Central memory CD8-positive, alpha-beta T cell (primary cell): Measurements from ENCODE around the gene KCNH8.
"Not testable (repeated sequence)": the region's sequence is repeated elsewhere in the genome, so short reads cannot be mapped to it uniquely, and the experiment has no call there.

Experiments
- ATAC-seq: fragments of 150-1000 bp; cut with Tn5 transposase; replicated peaks from 2 replicates; pipeline ENCODE4 v1.10.0; 2022; ENCODE audit warnings: mild to moderate bottlenecking, moderate FRiP score, moderate number of reproducible peaks; ENCODE audit not compliant: poor library complexity, severe bottlenecking; ENCODE audit errors: extremely low read depth
- DNase-seq, 2 donors: peaks; one replicate each; pipeline ENCODE4 v3.0.0; 2021; ENCODE audit warnings: low spot score in 2 of 2
- H3K27ac Mint-ChIP-seq: one replicate; pipeline ENCODE4 v1.8.0; 2022; ENCODE audit warnings: low read depth, mild to moderate bottlenecking, moderate library complexity, mixed read lengths
- H3K27me3 Mint-ChIP-seq: one replicate; pipeline ENCODE4 v1.8.0; 2022; ENCODE audit warnings: mixed read lengths
- H3K36me3 Mint-ChIP-seq: one replicate; pipeline ENCODE4 v1.8.0; 2022; ENCODE audit warnings: mild to moderate bottlenecking, moderate library complexity, mixed read lengths; ENCODE audit not compliant: insufficient read depth
- H3K4me1 Mint-ChIP-seq: one replicate; pipeline ENCODE4 v1.8.0; 2022; ENCODE audit warnings: mixed read lengths
- H3K4me3 Mint-ChIP-seq: one replicate; pipeline ENCODE4 v1.8.0; 2022; ENCODE audit warnings: mild to moderate bottlenecking, moderate library complexity, mixed read lengths
- H3K9me3 Mint-ChIP-seq: one replicate; pipeline ENCODE4 v1.8.0; 2022; ENCODE audit warnings: mixed read lengths

The KCNH8 gene

DNA sequence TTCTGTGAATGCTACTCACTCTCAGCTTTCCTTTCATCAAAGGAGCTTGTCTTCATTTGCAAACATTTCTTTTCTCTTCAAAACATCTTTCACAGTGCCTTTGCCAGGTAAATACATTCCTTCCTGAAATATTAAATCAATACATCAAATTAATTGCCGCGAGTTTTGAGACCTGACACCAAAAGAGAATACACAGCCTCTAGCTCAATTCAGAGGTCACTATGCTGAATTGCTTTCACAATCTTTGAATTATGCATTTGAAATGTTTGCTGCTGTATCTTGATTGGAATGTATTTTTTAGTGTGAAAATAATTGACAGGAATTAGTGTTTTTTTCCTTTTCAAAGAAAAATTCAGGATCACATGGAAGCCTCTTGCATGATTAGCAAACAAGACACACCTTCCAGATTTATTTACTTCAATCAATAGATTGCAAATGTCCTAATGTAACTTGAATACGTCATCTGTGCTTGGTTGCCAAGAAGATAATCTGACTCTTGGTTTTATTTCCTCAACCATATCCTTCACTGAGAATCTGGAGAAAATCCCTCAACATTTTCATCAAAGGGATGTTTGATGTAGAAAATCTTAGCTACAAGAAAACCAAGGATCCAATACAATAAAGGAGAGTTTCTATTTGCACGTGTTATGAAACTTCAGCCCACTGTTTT, 83.6 kb downstream of the KCNH8 start:
- H3K36me3 Mint-ChIP-seq, result no peaks in the 10 kb centered on the region
- H3K9me3 Mint-ChIP-seq, result no peaks in the 10 kb centered on the region
- DNase-seq (no peak), ATAC-seq (no peak)
- H3K4me1 Mint-ChIP-seq, result no peaks in the 10 kb centered on the region
- H3K27me3 Mint-ChIP-seq, result no peaks in the 10 kb centered on the region
- H3K4me3 Mint-ChIP-seq, result no peak overlapping the region
- H3K27ac Mint-ChIP-seq, result no peak overlapping the region

DNA sequence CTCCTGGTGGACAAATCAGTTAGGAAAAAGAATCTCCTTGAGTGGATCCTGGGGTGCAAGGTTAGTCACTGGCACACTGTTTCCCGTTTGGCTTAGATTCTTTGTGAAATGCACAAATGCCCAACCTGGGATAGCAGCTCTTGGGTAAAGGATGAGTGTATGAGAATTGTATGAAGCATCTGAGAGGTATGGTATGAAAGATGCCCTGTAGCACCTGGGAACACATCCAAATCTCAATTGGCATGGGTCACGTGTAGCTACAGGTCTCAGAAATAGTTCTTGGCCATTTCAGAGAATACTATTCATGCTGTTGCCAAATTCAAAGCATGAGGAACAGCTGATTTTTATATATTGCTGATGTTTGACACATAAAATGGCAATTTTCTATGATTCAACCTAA, 84.3 kb downstream of the KCNH8 start:
- no peaks in the 10 kb centered on the region for H3K36me3 Mint-ChIP-seq
- no peak for DNase-seq
- no peaks in the 10 kb centered on the region for H3K4me1 Mint-ChIP-seq
- no peak overlapping the region for H3K27ac Mint-ChIP-seq
- no peak for ATAC-seq
- no peak overlapping the region for H3K4me3 Mint-ChIP-seq
- H3K9me3 Mint-ChIP-seq, result no peaks in the 10 kb centered on the region
- H3K27me3 Mint-ChIP-seq, result no peaks in the 10 kb centered on the region

DNA sequence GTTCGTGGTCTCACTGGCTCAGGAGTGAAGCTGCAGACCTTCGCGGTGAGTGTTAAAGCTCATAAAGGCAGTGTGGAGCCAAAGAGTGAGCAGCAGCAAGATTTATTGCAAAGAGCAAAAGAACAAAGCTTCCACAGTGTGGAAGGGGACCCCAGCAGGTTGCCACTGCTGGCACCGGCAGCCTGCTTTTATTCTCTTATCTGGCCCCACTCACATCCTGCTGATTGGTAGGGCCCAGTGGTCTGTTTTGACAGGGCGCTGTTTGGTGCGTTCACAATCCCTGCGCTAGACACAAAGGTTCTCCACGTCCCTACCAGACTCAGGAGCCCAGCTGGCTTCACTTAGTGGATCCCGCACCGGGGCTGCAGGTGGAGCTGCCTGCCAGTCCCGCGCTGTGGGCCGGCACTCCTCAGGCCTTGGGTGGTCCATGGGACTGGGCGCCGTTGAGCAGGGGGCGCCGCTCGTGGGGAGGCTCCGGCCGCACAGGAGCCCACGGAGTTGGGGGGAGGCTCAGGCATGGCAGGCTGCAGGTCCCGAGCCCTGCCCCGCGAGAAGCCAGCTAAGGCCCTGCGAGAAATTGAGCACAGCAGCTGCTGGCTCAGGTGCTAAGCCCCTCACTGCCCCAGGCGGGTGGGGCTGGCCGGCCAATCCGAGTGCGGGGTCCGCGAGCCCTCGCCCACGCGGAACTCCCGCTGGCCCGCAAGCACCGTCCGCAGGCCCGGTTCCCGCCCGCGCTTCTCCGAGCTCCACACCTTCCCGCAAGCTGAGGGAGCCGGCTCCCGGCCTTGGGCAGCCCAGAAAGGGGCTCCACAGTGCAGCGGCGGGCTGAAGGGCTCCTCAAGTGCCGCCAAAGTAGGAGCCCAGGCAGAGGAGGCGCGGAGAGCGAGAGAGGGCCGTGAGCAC, 85.8 kb downstream of the KCNH8 start:
- not testable (repeated sequence) for H3K9me3 Mint-ChIP-seq, DNase-seq, H3K4me1 Mint-ChIP-seq, H3K36me3 Mint-ChIP-seq, H3K27ac Mint-ChIP-seq, H3K4me3 Mint-ChIP-seq, H3K27me3 Mint-ChIP-seq, ATAC-seq

DNA sequence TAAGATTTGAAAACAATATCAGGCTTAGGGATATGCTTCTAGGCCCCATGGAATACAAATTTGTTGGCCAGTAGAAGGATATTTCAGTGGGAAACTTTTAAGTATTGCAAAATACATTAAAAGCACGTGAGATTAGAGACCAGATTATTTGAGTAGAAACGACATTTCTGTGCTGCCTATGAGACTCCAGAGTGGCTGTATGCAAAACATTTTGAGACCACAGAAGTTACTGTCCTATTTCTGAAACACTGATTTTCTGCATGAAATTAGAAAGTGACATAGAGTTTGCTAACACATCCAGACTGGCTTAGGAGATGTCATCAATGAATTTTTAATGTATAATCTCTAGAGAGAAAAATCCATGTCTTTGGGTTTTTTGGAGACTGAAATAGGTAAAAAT, 99.8 kb downstream of the KCNH8 start:
- Mint-ChIP-seq H3K4me1 (no peaks in the 10 kb centered on the region), H3K36me3 (no peaks in the 10 kb centered on the region), H3K9me3 (peaks cover 6% of the 10 kb centered on the region), H3K27ac (no peak overlapping the region), H3K4me3 (no peak overlapping the region), H3K27me3 (no peaks in the 10 kb centered on the region)
- ATAC-seq (no peak), DNase-seq (no peak)

DNA sequence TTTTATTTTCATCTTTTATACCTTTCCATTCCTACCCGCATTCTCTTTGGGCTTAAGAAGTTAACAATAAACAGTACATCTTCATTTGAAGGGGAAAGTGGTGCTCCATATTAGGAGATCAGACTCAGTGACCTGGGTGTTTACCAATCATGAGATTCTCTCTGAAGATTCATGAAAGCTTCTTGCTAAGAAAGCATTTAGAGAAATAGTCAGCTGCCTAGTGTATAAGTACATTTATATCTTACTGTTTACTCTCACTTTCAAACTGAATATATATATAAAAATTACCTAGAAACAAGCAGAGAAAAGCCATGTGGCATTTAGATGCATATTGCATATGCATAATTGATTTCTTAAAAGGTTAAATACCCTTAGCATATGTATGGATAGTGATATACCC, 100.5 kb downstream of the KCNH8 start:
- Mint-ChIP-seq H3K4me3 (no peak overlapping the region), H3K36me3 (no peaks in the 10 kb centered on the region), H3K27me3 (no peaks in the 10 kb centered on the region), H3K4me1 (no peaks in the 10 kb centered on the region), H3K9me3 (peaks cover 6% of the 10 kb centered on the region), H3K27ac (no peak overlapping the region)
- ATAC-seq (no peak), DNase-seq (no peak)

DNA sequence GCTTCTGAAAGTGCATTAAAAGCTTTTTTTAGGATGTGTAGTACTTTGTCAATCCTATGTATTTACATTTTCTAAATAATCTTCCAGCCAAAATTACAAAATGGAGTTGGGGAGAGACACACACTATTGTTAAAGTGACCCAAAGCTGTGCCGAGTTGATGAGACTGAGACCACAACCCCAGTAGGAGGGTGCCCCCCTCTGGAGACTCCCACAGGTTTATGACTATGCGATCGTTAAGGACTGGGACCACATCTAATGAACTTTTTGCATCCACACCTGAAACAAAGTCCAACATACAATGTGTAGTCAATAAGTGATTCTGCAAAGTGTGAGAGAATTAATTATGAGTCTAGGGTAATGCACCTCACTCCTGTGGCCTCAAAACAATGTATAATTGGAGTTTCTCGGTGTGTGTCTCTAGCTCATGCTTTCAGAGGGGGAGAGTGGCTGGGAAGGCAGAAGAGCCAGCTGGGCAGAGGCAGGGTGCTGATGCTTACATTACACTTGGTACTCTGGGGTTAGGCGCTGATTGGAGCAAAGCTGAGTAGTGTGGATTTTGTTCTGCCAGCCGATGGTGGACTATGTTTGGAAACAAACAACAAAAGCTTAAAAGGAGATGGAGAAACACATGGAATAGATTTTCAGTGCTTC, 102.8 kb downstream of the KCNH8 start:
- no peaks in the 10 kb centered on the region for H3K4me1 Mint-ChIP-seq
- no peaks in the 10 kb centered on the region for H3K9me3 Mint-ChIP-seq
- H3K36me3 Mint-ChIP-seq, result no peaks in the 10 kb centered on the region
- ATAC-seq, result no peak
- no peak overlapping the region for H3K4me3 Mint-ChIP-seq
- no peak for DNase-seq
- H3K27me3 Mint-ChIP-seq, result no peaks in the 10 kb centered on the region
- no peak overlapping the region for H3K27ac Mint-ChIP-seq

DNA sequence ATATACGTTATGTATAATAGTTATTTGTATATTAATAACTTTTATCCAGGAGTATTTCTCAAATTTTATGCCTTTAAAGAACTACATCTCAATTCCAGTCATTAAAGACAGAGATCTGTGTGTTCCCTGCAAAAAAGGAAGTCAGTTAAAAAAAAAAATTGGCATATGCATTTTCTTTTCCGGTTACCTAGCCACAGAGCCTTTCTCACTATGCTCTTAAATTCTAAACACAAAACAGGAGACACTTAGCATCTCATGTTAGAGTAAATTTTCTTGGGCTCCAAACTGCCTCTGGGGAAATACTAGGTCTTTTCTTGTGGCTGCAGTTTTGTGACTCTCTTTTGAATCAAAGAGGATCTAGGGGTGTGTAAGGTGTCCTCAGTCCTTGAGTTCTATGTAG, 105.9 kb downstream of the KCNH8 start:
- ATAC-seq, result no peak
- Mint-ChIP-seq H3K9me3 (no peaks in the 10 kb centered on the region), H3K4me1 (no peaks in the 10 kb centered on the region), H3K4me3 (no peak overlapping the region), H3K27ac (no peak overlapping the region), H3K36me3 (no peaks in the 10 kb centered on the region), H3K27me3 (no peaks in the 10 kb centered on the region)
- DNase-seq, result no peak

DNA sequence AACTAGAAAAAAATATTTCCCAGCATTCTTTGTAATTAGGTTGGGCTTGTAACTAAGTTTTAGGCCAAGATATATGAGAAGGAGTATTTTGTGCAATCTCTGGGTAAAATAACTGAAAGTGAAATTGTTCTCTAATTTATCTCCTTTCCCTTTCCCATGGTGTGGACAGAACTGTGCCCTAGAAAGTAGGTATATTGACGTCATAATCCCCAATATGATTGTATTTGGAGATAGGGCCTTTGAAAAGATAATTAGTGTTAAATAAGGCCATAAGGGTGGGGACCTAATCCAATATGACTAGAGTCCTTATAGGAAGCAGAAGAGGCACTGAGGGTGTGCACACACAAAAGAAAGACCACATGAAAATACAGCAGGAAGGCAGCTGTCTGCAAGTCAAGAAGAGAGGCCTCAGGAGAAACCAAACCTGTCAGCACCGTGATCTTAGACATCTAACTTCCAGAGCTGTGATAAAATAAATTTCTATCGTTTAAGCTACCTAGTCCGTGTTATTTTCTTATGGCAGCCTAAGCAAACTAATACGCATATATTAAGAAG, 106.6 kb downstream of the KCNH8 start:
- H3K27ac Mint-ChIP-seq, result no peak overlapping the region
- no peaks in the 10 kb centered on the region for H3K4me1 Mint-ChIP-seq

DNA sequence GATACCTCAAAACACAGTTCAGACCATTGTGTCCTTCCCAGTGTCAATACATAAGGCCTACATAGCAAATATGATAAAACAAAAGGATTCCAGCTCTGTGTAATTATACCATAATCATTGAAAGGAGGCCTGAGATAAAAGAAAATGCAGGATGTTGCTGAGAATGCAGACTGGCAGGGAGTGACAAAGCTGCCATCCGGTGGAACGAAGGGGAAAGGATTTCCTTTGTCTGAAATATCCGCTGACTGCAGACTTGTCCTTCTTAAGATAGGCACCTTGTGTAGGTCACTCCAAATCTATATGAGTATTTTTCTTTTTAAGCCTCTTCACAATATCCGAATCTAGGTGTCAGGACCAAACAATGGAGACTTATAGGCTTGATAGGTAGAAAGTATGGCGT, 108.0 kb downstream of the KCNH8 start:
- Mint-ChIP-seq H3K9me3 (no peaks in the 10 kb centered on the region), H3K36me3 (no peaks in the 10 kb centered on the region), H3K27ac (no peak overlapping the region), H3K27me3 (no peaks in the 10 kb centered on the region), H3K4me1 (no peaks in the 10 kb centered on the region), H3K4me3 (no peak overlapping the region)
- DNase-seq, result no peak
- no peak for ATAC-seq

More for the DNA sequence above, 106.6 kb downstream of the KCNH8 start:
- Mint-ChIP-seq H3K4me3 (no peak overlapping the region), H3K9me3 (no peaks in the 10 kb centered on the region), H3K36me3 (no peaks in the 10 kb centered on the region), H3K27me3 (no peaks in the 10 kb centered on the region)
- no peak for ATAC-seq
- no peak for DNase-seq

DNA sequence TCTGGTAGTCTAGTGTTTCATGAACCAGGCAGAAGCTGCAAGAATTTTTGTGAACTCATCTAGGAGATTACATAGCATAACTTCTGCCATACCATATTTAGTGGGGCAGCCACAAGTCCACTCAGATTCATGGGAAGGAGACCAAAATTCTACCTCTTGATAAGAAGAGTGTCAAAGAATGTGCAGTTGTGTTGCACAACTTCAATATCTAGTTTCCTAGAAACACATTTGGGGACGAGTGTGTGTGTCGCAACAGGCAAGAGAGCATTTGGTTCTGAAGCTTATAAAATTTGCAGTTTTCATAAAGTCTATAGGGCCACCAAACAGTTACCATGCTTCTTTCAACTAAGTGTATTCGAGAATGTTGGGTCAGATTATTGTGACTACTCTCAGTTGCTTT, 115.3 kb downstream of the KCNH8 start:
- Mint-ChIP-seq H3K4me1 (no peaks in the 10 kb centered on the region), H3K36me3 (no peaks in the 10 kb centered on the region), H3K4me3 (no peak overlapping the region), H3K9me3 (peaks cover 7% of the 10 kb centered on the region), H3K27me3 (no peaks in the 10 kb centered on the region), H3K27ac (no peak overlapping the region)
- ATAC-seq (no peak), DNase-seq (no peak)

DNA sequence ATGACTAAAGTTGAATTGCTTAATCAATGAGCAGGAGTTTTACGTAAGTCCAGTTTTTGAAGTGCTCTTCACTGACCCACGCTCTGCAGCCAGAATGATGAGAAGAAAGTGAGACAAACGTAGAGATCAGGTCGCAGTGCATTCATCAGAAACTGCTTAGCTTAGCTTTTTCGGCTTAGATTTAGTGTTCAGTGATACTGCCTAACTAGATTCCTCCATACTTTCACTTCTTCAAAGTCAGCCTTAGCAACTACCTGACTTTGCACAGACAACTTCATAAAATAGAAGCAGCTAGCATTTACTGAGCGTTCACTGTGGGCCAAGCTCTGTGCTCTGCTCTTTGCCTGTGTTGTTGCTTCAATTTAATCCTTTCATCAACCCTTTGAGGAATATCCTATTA, 116.1 kb downstream of the KCNH8 start:
- Mint-ChIP-seq H3K27me3 (no peaks in the 10 kb centered on the region), H3K9me3 (peaks cover 7% of the 10 kb centered on the region), H3K36me3 (no peaks in the 10 kb centered on the region), H3K4me1 (no peaks in the 10 kb centered on the region), H3K4me3 (no peak overlapping the region), H3K27ac (no peak overlapping the region)
- ATAC-seq (no peak), DNase-seq (no peak)

DNA sequence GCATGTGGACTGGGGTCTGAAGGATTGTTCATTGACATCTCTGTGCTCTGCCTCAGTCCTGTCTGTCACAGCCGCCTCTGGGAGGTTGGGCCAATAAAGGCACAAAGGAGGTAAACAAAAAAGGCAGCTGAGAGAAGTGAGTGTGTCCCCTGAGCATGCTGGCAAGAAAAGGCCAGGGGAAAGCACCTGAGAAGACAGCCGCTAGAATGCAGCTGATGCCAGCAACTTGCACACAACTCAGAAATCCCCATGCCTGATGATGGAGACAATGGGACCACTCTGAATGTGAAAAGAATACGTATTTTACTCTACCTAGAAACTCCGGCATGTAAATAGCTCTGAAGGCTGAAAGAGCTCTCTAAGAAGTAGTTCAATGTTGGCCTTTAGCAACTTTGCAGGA, 118.7 kb downstream of the KCNH8 start:
- H3K4me1 Mint-ChIP-seq, result no peaks in the 10 kb centered on the region
- H3K27me3 Mint-ChIP-seq, result no peaks in the 10 kb centered on the region
- no peak overlapping the region for H3K27ac Mint-ChIP-seq
- no peak for ATAC-seq
- peaks cover 7% of the 10 kb centered on the region for H3K9me3 Mint-ChIP-seq
- no peak for DNase-seq
- H3K36me3 Mint-ChIP-seq, result no peaks in the 10 kb centered on the region
- no peak overlapping the region for H3K4me3 Mint-ChIP-seq
